Gastroesophageal sphincter (tissue), 4 donors: ENCODE results near the gene ITCH. TPM values are rescaled to one million over a fixed set of nuclear protein-coding genes. Genes with fewer than 3 reads are reported as not detected.

Experiments used
- ATAC-seq: fragments of 150-250 bp; one replicate; pipeline ENCODE4 v1.9.1; 2016; ENCODE audit warnings: mild to moderate bottlenecking, moderate library complexity
- H3K27ac ChIP-seq, 4 donors: fragments of 200-600 bp; sonication (generic) in 3 of 4; 1 replicate in 3 of 4; 2 replicates in 1 of 4; pipeline ENCODE4 v1.5.1; 2016 to 2019
- H3K27me3 ChIP-seq: fragments of 200-600 bp; sonication (generic); one replicate; pipeline ENCODE4 v1.5.1; 2019
- H3K36me3 ChIP-seq, 2 donors: fragments of 200-600 bp; sonication (generic); one replicate each; pipeline ENCODE4 v1.5.1; 2019; ENCODE audit warnings: control low read depth in 1 of 2
- H3K4me1 ChIP-seq, 3 donors: fragments of 200-600 bp; sonication (generic); 1 replicate in 2 of 3; 2 replicates in 1 of 3; pipeline ENCODE4 v1.5.1; 2016 to 2019; ENCODE audit warnings: control low read depth in 2 of 3
- H3K4me3 ChIP-seq, 2 donors: fragments of 200-600 bp; sonication (generic); one replicate each; pipeline ENCODE4 v1.5.1; 2019; ENCODE audit warnings: mild to moderate bottlenecking in 1 of 2, moderate library complexity in 1 of 2
- H3K9me3 ChIP-seq, 3 donors: fragments of 200-600 bp; sonication (generic); one replicate each; pipeline ENCODE4 v1.5.1; 2017 to 2019; ENCODE audit warnings: control low read depth in 2 of 3
- EP300 ChIP-seq: sonication (generic); formaldehyde crosslinking; IDR thresholded peaks from one replicate; pipeline ENCODE4 v1.6.1; 2017; ENCODE audit warnings: antibody characterized with exemption, mild to moderate bottlenecking
- POLR2A ChIP-seq, 2 donors: fragments of 450-650 bp; IDR thresholded peaks; one replicate each; pipeline ENCODE4 v1.6.1; 2017; ENCODE audit warnings: antibody characterized with exemption in 2 of 2, mild to moderate bottlenecking in 2 of 2, moderate library complexity in 1 of 2
- POLR2AphosphoS5 ChIP-seq: sonication (generic); formaldehyde crosslinking; IDR thresholded peaks from one replicate; pipeline ENCODE4 v1.6.1; 2017; ENCODE audit warnings: antibody characterized with exemption
- WGBS, 2 donors: methylation state at CpG; one replicate each; pipeline ENCODE4 v1.1.5; 2018; ENCODE audit warnings: low coverage in 1 of 2; 5-methylcytosine and 5-hydroxymethylcytosine counted together
- total RNA-seq, 4 donors: library from RNA; depleted of rRNA; stranded (reverse); fragments of >200 nt; gene quantifications; one replicate each; pipeline ENCODE4 v1.1.0, GENCODE V29; 2016
- TF ChIP-seq, protein P1 (sequence below), 4 experiments: fragments of 200-600 bp in 2 of 4; fragments of 450-650 bp in 2 of 4; sonication (generic) in 1 of 4; IDR thresholded peaks; one replicate each; pipeline ENCODE4 v1.5.1; 2017 to 2019; ENCODE audit warnings: antibody characterized with exemption in 4 of 4, mild to moderate bottlenecking in 2 of 4, moderate library complexity in 2 of 4

The ITCH gene
- total RNA-seq, 4 donors from 2014 or later: 59.5 to 75.5 (median 65.1) TPM

- Histone ChIP-seq H3K27me3 (no peaks in the 10 kb centered on the region), H3K36me3 (peaks cover 0 to 97% of the 10 kb centered on the region in 2 donors), H3K27ac (no peak overlapping the region), H3K4me3 (no peak overlapping the region), H3K9me3 (no peaks in the 10 kb centered on the region), H3K4me1 (no peaks in the 10 kb centered on the region)
- TF ChIP-seq POLR2AphosphoS5: no peak
- TF ChIP-seq, protein P1, sequence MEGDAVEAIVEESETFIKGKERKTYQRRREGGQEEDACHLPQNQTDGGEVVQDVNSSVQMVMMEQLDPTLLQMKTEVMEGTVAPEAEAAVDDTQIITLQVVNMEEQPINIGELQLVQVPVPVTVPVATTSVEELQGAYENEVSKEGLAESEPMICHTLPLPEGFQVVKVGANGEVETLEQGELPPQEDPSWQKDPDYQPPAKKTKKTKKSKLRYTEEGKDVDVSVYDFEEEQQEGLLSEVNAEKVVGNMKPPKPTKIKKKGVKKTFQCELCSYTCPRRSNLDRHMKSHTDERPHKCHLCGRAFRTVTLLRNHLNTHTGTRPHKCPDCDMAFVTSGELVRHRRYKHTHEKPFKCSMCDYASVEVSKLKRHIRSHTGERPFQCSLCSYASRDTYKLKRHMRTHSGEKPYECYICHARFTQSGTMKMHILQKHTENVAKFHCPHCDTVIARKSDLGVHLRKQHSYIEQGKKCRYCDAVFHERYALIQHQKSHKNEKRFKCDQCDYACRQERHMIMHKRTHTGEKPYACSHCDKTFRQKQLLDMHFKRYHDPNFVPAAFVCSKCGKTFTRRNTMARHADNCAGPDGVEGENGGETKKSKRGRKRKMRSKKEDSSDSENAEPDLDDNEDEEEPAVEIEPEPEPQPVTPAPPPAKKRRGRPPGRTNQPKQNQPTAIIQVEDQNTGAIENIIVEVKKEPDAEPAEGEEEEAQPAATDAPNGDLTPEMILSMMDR (IDR thresholded peaks at IDR 0.05): no peak
- TF ChIP-seq EP300: no peak
- no peak for TF ChIP-seq POLR2A (IDR thresholded peaks at IDR 0.05)
- no peak for ATAC-seq
- WGBS, 2 donors: 84 to 85% methylated on average over 7 of the region's 7 CpGs
Observed at GRCh38 chr20:34445177-34446065, 82.3 kb downstream of the ITCH start.

DNA sequence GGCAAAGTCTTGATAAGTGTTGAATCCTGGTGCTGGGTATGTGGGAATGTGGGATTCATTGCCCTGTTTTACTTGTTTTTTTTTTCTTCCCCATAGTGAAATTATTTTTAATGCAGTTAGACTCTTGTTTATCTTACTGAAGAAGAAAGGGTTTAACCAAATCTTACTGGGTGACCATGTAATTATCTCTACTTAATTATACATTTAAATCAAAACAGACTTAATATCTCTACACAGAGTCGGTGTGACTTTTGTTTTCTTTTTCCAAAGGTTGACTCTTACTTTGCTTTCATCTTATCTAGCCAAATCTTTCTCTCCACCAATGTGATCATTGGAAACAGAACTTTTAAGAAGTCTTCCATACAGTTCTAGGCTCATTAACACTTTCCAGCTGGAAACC, 85.4 kb downstream of the ITCH start:
- Histone ChIP-seq H3K36me3 (peaks cover 0 to 95% of the 10 kb centered on the region in 2 donors), H3K27ac (no peak overlapping the region), H3K4me1 (peaks cover 0 to 16% (median 0%) of the 10 kb centered on the region in 3 donors), H3K4me3 (no peak overlapping the region), H3K9me3 (no peaks in the 10 kb centered on the region), H3K27me3 (no peaks in the 10 kb centered on the region)
- TF ChIP-seq EP300 (no peak), POLR2A (IDR thresholded peaks at IDR 0.05) (no peak), POLR2AphosphoS5 (no peak)
- TF ChIP-seq, protein P1 (IDR thresholded peaks at IDR 0.05): no peak
- 35 to 36% methylated on average over 1 of the region's 1 CpG for WGBS, 2 donors
- no peak for ATAC-seq

DNA sequence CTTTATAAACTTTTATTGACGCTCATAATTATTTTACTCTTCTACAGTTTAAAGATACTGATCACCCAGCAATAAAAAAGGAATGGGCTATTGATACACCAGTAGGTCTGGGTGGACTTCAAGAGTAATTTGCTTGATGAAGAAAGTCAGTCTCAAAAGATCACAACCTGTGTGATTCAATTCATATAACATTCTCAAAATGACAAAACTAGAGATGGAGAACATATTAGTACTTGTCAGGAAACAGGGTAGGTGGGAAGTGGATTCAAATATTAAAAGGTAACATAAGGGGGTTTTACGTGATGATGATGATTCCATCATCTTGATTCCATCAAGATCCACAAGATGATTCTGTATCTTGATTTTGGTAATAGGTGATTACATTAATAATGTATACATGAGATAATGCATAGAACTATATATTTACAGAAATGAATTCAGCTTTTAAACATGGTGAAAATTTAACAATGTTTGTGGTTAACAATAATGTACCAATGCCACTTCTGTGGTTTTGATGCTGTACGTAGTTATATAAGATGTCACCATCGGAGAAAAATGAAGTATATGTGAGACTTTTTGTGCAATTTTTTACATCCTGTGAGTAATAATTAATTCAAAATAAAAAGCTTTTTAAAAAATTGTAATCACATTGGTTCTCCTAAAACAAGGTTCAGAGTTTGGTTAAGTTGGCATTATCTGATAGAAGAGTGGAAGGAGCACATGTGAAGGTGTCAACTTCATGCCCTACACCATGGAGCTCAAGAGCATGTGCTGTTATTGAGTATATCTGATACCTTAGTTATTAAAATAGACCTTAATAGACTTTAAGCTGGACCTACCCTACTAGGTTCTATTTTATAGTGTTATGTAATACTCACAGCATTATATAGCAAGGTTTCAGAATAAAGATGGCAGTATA, 86.9 kb downstream of the ITCH start:
- TF ChIP-seq, protein P1 (IDR thresholded peaks at IDR 0.05): no peak
- TF ChIP-seq POLR2A (IDR thresholded peaks at IDR 0.05): no peak
- no peak for TF ChIP-seq EP300
- no peak for TF ChIP-seq POLR2AphosphoS5
- peaks cover 0 to 19% (median 0%) of the 10 kb centered on the region in 3 donors for H3K4me1 ChIP-seq
- no peak overlapping the region for H3K27ac ChIP-seq
- no peaks in the 10 kb centered on the region for H3K9me3 ChIP-seq
- H3K4me3 ChIP-seq: no peak overlapping the region
- no peaks in the 10 kb centered on the region for H3K27me3 ChIP-seq
- 83 to 93% methylated on average over 4 of the region's 4 CpGs for WGBS, 2 donors
- peaks cover 0 to 83% of the 10 kb centered on the region in 2 donors for H3K36me3 ChIP-seq
- ATAC-seq: no peak

- H3K36me3 ChIP-seq: peaks cover 0 to 71% of the 10 kb centered on the region in 2 donors
- no peak overlapping the region for H3K4me3 ChIP-seq
- peaks cover 0 to 19% (median 0%) of the 10 kb centered on the region in 3 donors for H3K4me1 ChIP-seq
- TF ChIP-seq, protein P1 (IDR thresholded peaks at IDR 0.05): no peak
- no peak for TF ChIP-seq EP300
- no peak for TF ChIP-seq POLR2A (IDR thresholded peaks at IDR 0.05)
- no peak for TF ChIP-seq POLR2AphosphoS5
- ATAC-seq: no peak
- peak overlapping the region in 2 of 4 donors; percentile 2 to 22 for H3K27ac ChIP-seq
- 61 to 68% methylated on average over 2 of the region's 2 CpGs for WGBS, 2 donors
- no peaks in the 10 kb centered on the region for H3K9me3 ChIP-seq
- H3K27me3 ChIP-seq: no peaks in the 10 kb centered on the region
Observed at GRCh38 chr20:34452281-34452982, 89.4 kb downstream of the ITCH start.
